Measurements from ENCODE around the gene KIAA0513.

- TF ChIP-seq POLR2AphosphoS5 (IDR thresholded peaks at IDR 0.05; ENCODE audit: low read depth, low read length) (no peak), CTCF (IDR thresholded peaks at IDR 0.05) (no peak), TCF7L2 (IDR thresholded peaks at IDR 0.05; ENCODE audit: low read depth, low read length) (no peak), SIN3A (IDR thresholded peaks at IDR 0.05; ENCODE audit: borderline replicate concordance, insufficient read depth, low read depth, low read length) (no peak), REST (IDR thresholded peaks at IDR 0.05; ENCODE audit: insufficient read depth in 1 of 2, low read depth in 2 of 2, low read length in 1 of 2) (no peak)
Observed at GRCh38 chr16:85137323-85138072, 109.9 kb downstream of the KIAA0513 start.
